AML-193 (cell line): Measurements from ENCODE around the gene SRL.
"Not testable (repeated sequence)": the region's sequence is repeated elsewhere in the genome, so short reads cannot be mapped to it uniquely, and the experiment has no call there.

Experiments used
- DNase-seq, 2 experiments: peaks; one replicate each; lab custom pipeline; 2025; lab: John Stamatoyannopoulos, UW

Gene SRL

DNA sequence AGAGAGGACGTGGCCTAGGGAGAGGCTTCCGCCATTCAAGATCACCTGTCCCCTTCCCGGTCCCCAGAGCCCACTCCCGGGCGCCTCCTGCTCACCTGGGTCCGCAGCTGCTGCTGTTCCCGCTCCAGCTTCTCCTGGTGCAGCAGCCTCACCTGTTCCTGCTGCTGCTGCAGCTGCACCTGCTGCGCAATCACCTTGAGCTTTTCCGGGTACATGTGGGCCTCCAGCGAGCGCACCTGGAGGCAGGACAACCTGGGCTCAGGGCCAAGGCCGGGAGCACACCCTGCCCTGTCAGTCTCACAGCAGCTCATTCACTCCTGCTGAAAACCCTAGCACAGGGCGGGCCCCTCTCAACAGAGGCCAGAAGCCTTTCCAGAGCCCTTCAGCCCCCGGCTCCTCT, 18.5 kb upstream of the SRL start:
- DNase-seq, result no peak

GRCh38 chr16:4257646-4258556, 16.0 kb upstream of the SRL start:
- DNase-seq, result no peak

GRCh38 chr16:4253394-4254150, 11.7 kb upstream of the SRL start:
- DNase-seq, result peak; percentile 91 to 94

DNA sequence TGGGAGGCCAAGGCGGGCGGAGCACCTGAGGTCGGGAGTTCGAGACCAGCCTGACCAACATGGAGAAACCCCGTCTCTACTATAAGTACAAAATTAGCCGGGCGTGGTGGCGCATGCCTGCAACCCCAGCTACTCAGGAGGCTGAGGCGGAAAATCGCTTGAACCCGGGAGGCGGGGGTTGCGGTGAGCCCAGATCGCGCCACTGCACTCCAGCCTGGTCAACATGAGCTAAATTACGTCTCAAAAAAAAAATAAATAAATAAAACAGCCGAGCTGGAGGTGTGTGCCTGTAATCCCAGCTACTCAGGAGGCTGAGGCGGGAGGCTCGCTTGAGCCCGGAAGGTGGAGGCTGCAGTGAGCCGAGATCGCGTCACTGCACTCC, 11.1 kb upstream of the SRL start:
- not testable (repeated sequence) for DNase-seq

DNA sequence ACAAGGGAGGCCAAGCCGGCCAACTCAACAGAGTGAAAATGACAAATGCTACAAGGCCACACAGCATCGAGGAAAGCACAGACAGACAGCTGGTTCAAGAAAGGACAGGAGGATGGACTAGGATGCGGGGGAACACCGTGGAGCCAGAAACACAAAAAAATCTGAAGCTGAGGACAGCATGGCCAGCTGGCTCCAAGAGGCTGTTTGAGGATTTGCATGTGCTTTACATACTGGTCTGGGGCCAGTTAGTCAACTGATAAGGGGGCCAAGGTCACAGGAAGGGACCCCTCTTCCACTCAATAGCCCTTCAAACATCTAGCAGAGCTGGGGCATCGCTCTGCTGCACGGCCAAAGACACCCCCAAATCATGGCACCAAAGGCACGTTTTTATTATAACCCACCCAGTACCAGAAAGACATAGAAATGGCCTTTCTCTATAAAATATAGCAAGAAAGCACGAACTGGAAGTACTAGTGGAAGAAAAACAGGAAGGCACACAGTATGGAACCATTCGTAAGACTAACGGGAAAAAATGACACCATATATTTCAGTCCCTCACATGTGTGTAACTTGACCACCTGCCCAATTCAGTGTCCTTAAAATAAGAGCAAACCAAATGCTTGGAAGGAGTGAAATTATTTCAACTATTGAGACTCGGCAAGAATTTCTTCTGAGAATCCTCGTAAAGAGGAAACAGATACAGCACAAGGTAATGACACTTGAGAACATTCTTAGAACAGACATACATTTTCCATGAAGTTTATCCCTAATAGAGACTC, 7.8 kb upstream of the SRL start:
- no peak for DNase-seq

DNA sequence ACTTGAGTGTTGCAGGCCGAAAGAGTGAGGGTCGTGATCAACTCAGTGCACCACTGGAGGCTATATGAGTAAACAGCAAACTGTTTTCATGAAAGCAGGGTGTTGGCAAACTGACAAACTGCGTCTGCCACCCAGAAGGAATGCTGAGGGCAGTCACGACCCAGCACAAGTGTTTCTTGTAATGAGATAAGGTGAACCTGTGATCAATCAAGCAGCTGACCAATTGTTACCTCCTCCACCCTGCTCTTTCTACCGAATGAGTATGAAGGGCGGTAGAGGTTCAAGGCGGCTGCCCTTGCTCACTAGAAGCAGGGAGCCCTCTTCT, 5.5 kb upstream of the SRL start:
- DNase-seq, result no peak

- no peak for DNase-seq
Measured at GRCh38 chr16:4246777-4247459, 5.0 kb upstream of the SRL start.

- no peak for DNase-seq
Measured at GRCh38 chr16:4245077-4245791, 3.4 kb upstream of the SRL start.

DNA sequence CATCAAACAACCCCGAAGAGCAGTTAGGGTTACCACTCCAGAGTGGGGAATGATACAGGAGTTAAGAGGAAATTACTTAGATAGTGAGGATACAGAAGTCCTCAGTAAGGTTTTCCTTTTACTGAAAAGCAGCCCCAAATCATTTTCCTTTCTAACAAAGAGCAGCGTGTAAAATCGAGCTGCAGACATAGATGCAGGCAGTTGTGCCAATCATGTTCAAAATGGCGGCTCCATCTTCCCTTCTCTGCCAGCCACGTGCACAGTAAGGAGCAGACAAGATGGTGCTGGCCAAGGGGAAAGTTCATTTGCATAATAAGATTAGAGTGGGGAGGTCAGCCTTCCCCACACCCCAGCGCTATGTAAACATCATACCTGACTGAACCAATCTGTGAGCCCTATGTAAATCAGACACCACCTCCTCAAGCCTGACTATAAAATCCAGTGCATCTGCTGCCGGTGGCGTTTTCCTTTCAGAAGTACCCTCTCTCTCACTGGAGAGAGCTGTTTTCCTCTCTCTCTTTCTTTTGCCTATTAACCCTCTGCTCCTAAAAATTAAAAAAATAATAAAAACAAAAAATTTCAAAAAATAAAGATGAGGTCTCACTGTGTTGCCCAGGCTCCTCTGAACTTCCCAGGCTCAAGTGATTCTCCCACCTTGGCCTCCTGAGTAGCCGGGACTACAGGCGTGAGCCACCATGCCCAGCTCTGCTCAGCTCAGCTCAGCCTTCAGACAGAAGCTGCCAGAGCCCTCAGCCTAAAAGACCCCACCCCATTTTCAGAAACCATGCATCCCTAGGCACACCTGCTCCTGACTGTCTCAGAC, 2.6 kb upstream of the SRL start:
- no peak for DNase-seq

GRCh38 chr16:4241258-4241927, 487 bp downstream of the SRL start:
- DNase-seq, result no peak

DNA sequence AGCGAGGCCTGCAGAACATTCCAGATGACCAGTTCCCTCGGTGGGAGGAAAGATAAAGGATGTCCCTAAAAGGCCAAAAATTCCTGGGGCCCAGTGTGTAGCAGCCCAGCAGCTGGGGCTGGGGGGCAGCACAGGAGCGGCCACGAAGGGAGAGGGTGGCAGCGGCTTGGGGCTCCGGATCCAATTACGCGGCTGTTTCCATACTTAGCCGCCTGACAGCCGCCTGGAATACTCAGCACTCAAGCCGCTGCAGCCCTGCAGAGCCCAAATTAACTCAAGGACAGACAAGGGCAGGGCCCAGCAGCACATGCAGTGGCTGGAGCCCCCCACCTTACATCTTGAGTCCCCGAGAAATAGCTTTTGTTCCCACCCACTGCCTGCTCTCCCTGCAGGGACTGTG, 1.3 kb downstream of the SRL start:
- DNase-seq, result no peak

DNA sequence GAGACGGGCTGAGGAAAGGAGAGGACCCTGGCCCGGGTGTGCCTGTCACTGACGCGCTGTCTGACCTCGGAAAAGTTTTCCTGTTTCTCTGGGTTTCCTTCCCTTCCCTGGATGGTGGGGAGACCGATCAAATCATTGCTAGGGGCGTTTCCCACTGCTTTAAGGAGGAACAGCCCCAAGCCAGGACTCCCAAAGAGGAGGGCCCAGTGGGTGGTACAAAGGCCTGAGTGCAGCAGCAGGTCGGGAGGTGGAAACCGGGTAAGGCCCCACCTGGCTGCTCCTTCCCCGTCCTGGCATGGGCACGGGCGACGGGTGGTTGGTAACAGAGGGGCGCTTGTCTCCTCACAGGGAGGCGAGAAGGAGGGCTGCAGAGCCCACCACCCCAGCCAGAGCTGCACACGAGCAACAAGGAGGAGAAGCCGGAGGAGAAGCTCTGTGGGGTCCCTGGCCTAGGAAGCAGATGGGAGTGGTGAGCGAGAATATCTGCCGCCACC, 2.2 kb downstream of the SRL start:
- no peak for DNase-seq

- DNase-seq, result no peak
Measured at GRCh38 chr16:4239020-4239419, 2.9 kb downstream of the SRL start.

- DNase-seq, result no peak
Measured at GRCh38 chr16:4233431-4233830, 8.4 kb downstream of the SRL start.

DNA sequence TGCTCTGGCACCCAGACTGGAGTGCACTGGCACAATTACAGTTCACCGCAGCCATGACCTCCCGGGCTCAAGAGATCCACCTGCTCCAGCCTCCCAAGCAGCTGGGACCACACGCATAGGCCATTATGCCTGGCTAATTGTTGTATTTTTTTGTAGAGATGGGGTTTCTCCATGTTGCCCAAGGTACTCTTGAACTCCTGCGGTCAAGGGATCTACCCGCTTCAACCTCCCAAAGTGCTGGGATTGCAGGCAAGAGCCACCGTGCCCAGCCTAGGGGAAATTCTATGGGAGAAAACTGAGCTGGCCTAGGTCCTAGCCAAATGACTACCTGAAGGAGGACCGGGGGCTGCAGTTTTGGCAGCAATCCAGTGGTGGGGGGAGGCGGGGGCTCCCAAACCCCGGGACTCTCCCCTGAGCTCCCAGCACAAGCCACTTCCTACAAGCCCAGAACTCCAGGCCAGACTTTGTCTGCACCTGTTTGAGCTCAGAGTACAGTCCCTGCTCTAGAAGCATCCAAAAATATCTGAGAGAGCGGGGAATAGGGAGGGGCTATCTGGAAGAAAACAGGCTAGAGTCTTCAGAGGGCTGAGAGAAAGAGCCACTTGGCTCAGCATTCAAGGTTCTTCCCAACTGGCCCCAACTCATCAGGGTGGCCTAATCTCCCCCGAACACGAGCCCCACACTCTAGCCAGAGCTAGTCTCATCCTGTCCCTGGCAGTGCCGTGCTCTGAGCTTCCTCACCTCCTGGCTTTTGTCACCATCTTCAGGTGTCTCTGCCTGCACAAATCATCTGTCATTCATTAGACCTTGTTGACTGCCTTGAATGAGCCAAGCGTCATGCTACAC, 9.1 kb downstream of the SRL start:
- no peak for DNase-seq

GRCh38 chr16:4231886-4232285, 10.0 kb downstream of the SRL start:
- DNase-seq, result no peak

GRCh38 chr16:4231367-4231766, 10.5 kb downstream of the SRL start:
- DNase-seq, result no peak

DNA sequence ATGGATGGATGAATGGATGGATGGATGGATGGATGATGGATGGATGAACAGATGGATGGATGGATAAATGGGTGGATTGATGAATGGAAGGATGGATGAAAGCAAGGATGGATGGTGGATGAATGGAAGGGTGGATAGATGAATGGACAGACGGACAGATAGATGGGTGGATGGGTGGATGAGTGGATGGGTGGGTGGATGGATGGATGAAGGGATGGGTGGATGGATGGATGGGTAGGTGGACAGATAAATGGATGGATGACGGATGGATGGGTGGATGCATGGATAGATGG, 14.9 kb downstream of the SRL start:
- DNase-seq, result no peak
